Left lung (tissue), 10 donors: ENCODE results near the gene VPS13D. TPM values are rescaled to one million over a fixed set of nuclear protein-coding genes. Genes with fewer than 3 reads are reported as not detected.

Experiments used
- ATAC-seq: fragments of 200-7000 bp; cut with Tn5 transposase; one replicate; pipeline ENCODE4 v1.9.1; 2020; ENCODE audit warnings: moderate library complexity
- DNase-seq, 4 donors: peaks; one replicate each; pipeline ENCODE4 v3.0.0-alpha.2; 2013 to 2020
- H3K27ac ChIP-seq, 2 donors: fragments of 200-600 bp; sonication (generic) in 1 of 2; one replicate each; pipeline versions ENCODE4 v1.5.0 to v1.8.0; 2020 to 2021
- H3K27me3 ChIP-seq, 2 donors: fragments of 200-600 bp; sonication (generic) in 1 of 2; one replicate each; pipeline versions ENCODE4 v1.5.0 to v1.8.0; 2020 to 2021
- H3K36me3 ChIP-seq, 2 donors: fragments of 200-600 bp; sonication (generic) in 1 of 2; one replicate each; pipeline versions ENCODE4 v1.5.0 to v1.8.0; 2020 to 2021
- H3K4me1 ChIP-seq, 2 donors: fragments of 200-600 bp; one replicate each; pipeline ENCODE4 v1.8.0; 2021
- H3K4me3 ChIP-seq, 2 donors: fragments of 200-600 bp; sonication (generic) in 1 of 2; one replicate each; pipeline versions ENCODE4 v1.5.0 to v1.8.0; 2020 to 2021; ENCODE audit warnings: mild to moderate bottlenecking in 1 of 2
- H3K9me3 ChIP-seq, 2 donors: fragments of 200-600 bp; sonication (generic) in 1 of 2; one replicate each; pipeline versions ENCODE4 v1.5.0 to v1.8.0; 2020 to 2021
- CTCF ChIP-seq, 2 donors: fragments of 200-600 bp; sonication (generic) in 1 of 2; IDR thresholded peaks; one replicate each; pipeline versions ENCODE4 v1.5.0 to v1.8.0; 2021; ENCODE audit warnings: antibody characterized with exemption in 2 of 2
- intact Hi-C, 2 donors: fragments of 100-400 bp; cut with DNase I; formaldehyde crosslinking; loops; one replicate each; pipeline versions ENCODE4 v1.11.2 to v1.14.2; 2022
- polyA plus RNA-seq, 6 donors: library from polyadenylated mRNA; unstranded; fragments of 120-200 nt; gene quantifications; one replicate each; pipeline ENCODE4 v1.2.1, GENCODE V29; 2013; ENCODE audit not compliant: insufficient read length in 6 of 6
- total RNA-seq, 2 donors: library from RNA; stranded (reverse); fragmentation: NEBNext Ultra II Directional; extraction: Animal tissue kit (Norgen Biotek cat#: 25700); gene quantifications; one replicate each; pipeline ENCODE4 v1.2.1, GENCODE V29; 2021
- donor health status: DM: no; HTN: yes; CAD: no.
- donor health status: DM: no; HTN: no; CAD: no.

Gene VPS13D
- total and polyA plus RNA-seq, 8 donors, result 26.6 to 62.3 (median 30.2) TPM

- TF ChIP-seq CTCF (IDR thresholded peaks at IDR 0.05), result no peak
- Histone ChIP-seq H3K4me1 (peaks cover 7 to 32% of the 10 kb centered on the region in 2 donors), H3K36me3 (no peaks in the 10 kb centered on the region), H3K27me3 (no peaks in the 10 kb centered on the region), H3K9me3 (no peaks in the 10 kb centered on the region), H3K4me3 (no peak overlapping the region), H3K27ac (no peak overlapping the region)
- no peak for ATAC-seq
- intact Hi-C loops, result no loop called here
- DNase-seq, result peak in 1 of 4 donors; percentile 13
Measured at GRCh38 chr1:12544992-12545391, 315.2 kb downstream of the VPS13D start.

- Histone ChIP-seq H3K9me3 (no peaks in the 10 kb centered on the region), H3K27ac (no peak overlapping the region), H3K36me3 (no peaks in the 10 kb centered on the region), H3K4me3 (no peak overlapping the region), H3K4me1 (peaks cover 0 to 13% of the 10 kb centered on the region in 2 donors), H3K27me3 (no peaks in the 10 kb centered on the region)
- ATAC-seq (no peak), DNase-seq (peak in 2 of 4 donors; percentile 32 to 35)
- intact Hi-C loops, result no loop called here
- no peak for TF ChIP-seq CTCF (IDR thresholded peaks at IDR 0.05)
Measured at GRCh38 chr1:12546771-12547585, 317.1 kb downstream of the VPS13D start.

- intact Hi-C loops, result no loop called here
- Histone ChIP-seq H3K27ac (no peak overlapping the region), H3K9me3 (no peaks in the 10 kb centered on the region), H3K36me3 (no peaks in the 10 kb centered on the region), H3K4me1 (peaks cover 0 to 13% of the 10 kb centered on the region in 2 donors), H3K4me3 (no peak overlapping the region), H3K27me3 (no peaks in the 10 kb centered on the region)
- TF ChIP-seq CTCF (IDR thresholded peaks at IDR 0.05), result no peak
- DNase-seq (peak in 2 of 4 donors; percentile 27 to 57), ATAC-seq (no peak)
Measured at GRCh38 chr1:12547586-12548225, 317.9 kb downstream of the VPS13D start.

- TF ChIP-seq CTCF (IDR thresholded peaks at IDR 0.05), result no peak
- H3K9me3 ChIP-seq, result no peaks in the 10 kb centered on the region
- peak overlapping the region in 1 of 2 donors; percentile 65 for H3K27ac ChIP-seq
- H3K4me3 ChIP-seq, result no peak overlapping the region
- intact Hi-C loops, result no loop called here
- no peak for ATAC-seq
- H3K4me1 ChIP-seq, result peaks cover 0 to 13% of the 10 kb centered on the region in 2 donors
- DNase-seq, result peak in 2 of 4 donors; percentile 31 to 65
- no peaks in the 10 kb centered on the region for H3K27me3 ChIP-seq
- no peaks in the 10 kb centered on the region for H3K36me3 ChIP-seq
Measured at GRCh38 chr1:12548279-12548972, 318.6 kb downstream of the VPS13D start.
